Neural cell (in vitro differentiated cells): ENCODE results near the gene ENPEP.

ENCODE experiments used
- RAD21 ChIP-seq: fragments of 450-650 bp; conservative IDR thresholded peaks from 2 replicates; pipeline ENCODE4 v1.6.1; 2014; ENCODE audit warnings: antibody characterized with exemption, mild to moderate bottlenecking, moderate library complexity
- SMC3 ChIP-seq: fragments of 450-650 bp; conservative IDR thresholded peaks from 2 replicates; pipeline ENCODE4 v1.6.1; 2014; ENCODE audit warnings: antibody characterized with exemption, mild to moderate bottlenecking, moderate library complexity; ENCODE audit not compliant: poor library complexity
- TAF1 ChIP-seq: IDR thresholded peaks from 2 replicates; pipeline ENCODE4 v1.6.1; 2012; ENCODE audit warnings: low read depth
- TF ChIP-seq, protein P1 (sequence below): fragments of 450-650 bp; IDR thresholded peaks from 2 replicates; pipeline ENCODE4 v1.5.1; 2014; ENCODE audit warnings: antibody characterized with exemption, mild to moderate bottlenecking, moderate library complexity; ENCODE audit not compliant: poor library complexity, severe bottlenecking

DNA sequence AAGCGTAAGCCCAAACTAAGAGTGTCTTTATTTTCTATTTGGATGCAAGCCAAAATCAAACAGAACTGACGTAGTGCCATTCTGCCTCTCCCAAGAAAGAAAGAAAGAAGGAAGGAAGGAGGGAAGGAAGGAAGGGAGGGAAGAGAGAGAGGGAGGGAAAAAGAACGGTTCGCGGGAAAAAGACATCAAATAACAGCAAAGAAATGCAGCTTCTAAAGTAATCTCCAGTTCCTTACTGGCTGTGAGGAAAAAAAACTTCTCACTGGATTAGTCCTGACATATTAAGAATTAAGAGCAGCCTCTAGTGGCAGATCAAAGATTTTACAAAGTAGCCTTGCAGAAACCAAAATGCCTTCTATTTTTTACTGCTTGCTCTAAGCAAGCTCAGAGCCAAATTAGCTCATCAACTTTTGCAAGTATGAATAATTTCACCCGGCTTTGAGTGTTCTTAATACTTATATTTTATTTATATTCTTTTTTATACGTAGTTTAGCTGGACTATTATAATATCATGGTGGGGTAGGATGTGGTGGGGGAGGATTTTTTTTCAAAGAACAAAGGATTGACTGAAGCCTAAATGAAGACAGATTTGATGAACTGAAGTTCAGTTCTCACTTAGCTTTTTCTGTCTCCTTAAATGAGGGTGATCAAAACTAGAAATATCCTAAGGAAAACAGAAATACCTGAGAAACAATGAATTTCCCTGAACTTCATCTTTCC, 110.3 kb downstream of the ENPEP start:
- TF ChIP-seq SMC3, result no peak
- no peak for TF ChIP-seq TAF1
- TF ChIP-seq, protein P1, sequence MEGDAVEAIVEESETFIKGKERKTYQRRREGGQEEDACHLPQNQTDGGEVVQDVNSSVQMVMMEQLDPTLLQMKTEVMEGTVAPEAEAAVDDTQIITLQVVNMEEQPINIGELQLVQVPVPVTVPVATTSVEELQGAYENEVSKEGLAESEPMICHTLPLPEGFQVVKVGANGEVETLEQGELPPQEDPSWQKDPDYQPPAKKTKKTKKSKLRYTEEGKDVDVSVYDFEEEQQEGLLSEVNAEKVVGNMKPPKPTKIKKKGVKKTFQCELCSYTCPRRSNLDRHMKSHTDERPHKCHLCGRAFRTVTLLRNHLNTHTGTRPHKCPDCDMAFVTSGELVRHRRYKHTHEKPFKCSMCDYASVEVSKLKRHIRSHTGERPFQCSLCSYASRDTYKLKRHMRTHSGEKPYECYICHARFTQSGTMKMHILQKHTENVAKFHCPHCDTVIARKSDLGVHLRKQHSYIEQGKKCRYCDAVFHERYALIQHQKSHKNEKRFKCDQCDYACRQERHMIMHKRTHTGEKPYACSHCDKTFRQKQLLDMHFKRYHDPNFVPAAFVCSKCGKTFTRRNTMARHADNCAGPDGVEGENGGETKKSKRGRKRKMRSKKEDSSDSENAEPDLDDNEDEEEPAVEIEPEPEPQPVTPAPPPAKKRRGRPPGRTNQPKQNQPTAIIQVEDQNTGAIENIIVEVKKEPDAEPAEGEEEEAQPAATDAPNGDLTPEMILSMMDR, result peak; percentile 54
- peak; percentile 17 for TF ChIP-seq RAD21
